Aorta (tissue), 5 donors: Measurements from ENCODE around the gene UBE3A. TPM values are rescaled to one million over a fixed set of nuclear protein-coding genes. Genes with fewer than 3 reads are reported as not detected.

ENCODE experiments used
- ATAC-seq: fragments of 200-7000 bp; cut with Tn5 transposase; one replicate; pipeline ENCODE4 v1.9.1; 2022; ENCODE audit warnings: moderate library complexity; ENCODE audit not compliant: low FRiP score
- DNase-seq, 2 donors: peaks; one replicate each; pipeline ENCODE4 v3.0.0-alpha.2; 2020
- H3K27ac ChIP-seq, 2 donors: one replicate each; pipeline ENCODE4 v1.5.1; 2013; ENCODE audit warnings: low read length in 2 of 2, mild to moderate bottlenecking in 2 of 2, moderate library complexity in 2 of 2, control low read depth in 1 of 2, inconsistent platforms in 1 of 2, low read depth in 1 of 2
- H3K27me3 ChIP-seq, 2 donors: one replicate each; pipeline ENCODE4 v1.6.1; 2013; ENCODE audit warnings: control low read depth in 1 of 2, low read length in 1 of 2, mild to moderate bottlenecking in 1 of 2, moderate library complexity in 1 of 2; ENCODE audit not compliant: insufficient read depth in 2 of 2, control insufficient read depth in 1 of 2
- H3K36me3 ChIP-seq, 2 donors: one replicate each; pipeline ENCODE4 v1.6.1; 2013; ENCODE audit warnings: control low read depth in 1 of 2, low read length in 1 of 2, mild to moderate bottlenecking in 1 of 2; ENCODE audit not compliant: insufficient read depth in 2 of 2, control insufficient read depth in 1 of 2
- H3K4me1 ChIP-seq, 2 donors: one replicate each; pipeline ENCODE4 v1.6.1; 2013; ENCODE audit warnings: low read length in 2 of 2, control low read depth in 1 of 2, mild to moderate bottlenecking in 1 of 2, moderate library complexity in 1 of 2; ENCODE audit not compliant: insufficient read depth in 2 of 2, control insufficient read depth in 1 of 2
- H3K4me3 ChIP-seq, 2 donors: one replicate each; pipeline ENCODE4 v1.5.1; 2013; ENCODE audit warnings: low read length in 2 of 2, control low read depth in 1 of 2, mild to moderate bottlenecking in 1 of 2
- H3K9me3 ChIP-seq: one replicate; pipeline ENCODE4 v1.6.1; 2013; ENCODE audit warnings: mild to moderate bottlenecking, low read length; ENCODE audit not compliant: control insufficient read depth
- whole genome bisulfite sequencing, 2 donors: extraction: QIAGEN DNeasy Blood & Tissue Kit; methylation state at CpG; one replicate each; pipeline ENCODE4 v1.1.7; 2013; 5-methylcytosine and 5-hydroxymethylcytosine counted together
- intact Hi-C, 2 donors: fragments of 100-400 bp; cut with DNase I; formaldehyde crosslinking; loops; one replicate each; pipeline versions ENCODE4 v1.14.2 to v1.15.0; 2022
- polyA plus RNA-seq, 2 donors: library from polyadenylated mRNA; stranded (reverse); fragments of 200-250 nt; gene quantifications; one replicate each; pipeline ENCODE4 v1.2.3, GENCODE V29; 2013
- total RNA-seq, 2 donors: library from RNA; stranded (reverse); fragmentation: NEBNext Ultra II Directional; extraction: Animal tissue kit (Norgen Biotek cat#: 25700); gene quantifications; one replicate each; pipeline ENCODE4 v1.2.1, GENCODE V29; 2021
- donor health status: healthy with polysubstance abuse.
- donor health status: Bipolar disorder and iron deficiency.
- donor health status: DM: no; HTN: no; CAD: no.
- donor health status: DM: no; HTN: no; CAD: no.
- donor health status: DM: yes; HTN: yes; CAD: no.

The UBE3A gene
- total and polyA plus RNA-seq, 4 donors: 14.8 to 93.6 (median 61.0) TPM

DNA sequence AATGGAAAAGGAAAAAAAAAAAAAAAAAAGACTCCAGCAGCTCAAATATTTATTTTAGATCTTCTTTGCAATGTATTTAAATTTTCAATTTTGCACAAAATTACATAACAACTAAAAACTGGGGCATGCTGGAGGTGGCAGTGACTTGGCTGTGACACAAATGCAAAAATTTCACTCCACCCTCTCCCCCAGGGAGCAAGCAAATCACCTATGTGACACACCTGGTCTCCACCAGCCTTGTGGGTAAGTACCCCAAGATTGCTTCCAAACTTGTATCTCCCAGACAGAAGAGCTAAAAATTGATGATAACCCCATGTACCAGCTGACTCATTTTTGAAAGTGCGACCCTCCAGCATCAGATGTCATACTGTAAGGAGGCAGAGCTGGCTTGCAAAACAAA, 32.0 kb downstream of the UBE3A start:
- no peak overlapping the region for H3K27ac ChIP-seq
- no peak overlapping the region for H3K4me3 ChIP-seq
- peaks cover 2 to 8% of the 10 kb centered on the region in 2 donors for H3K36me3 ChIP-seq
- WGBS, 2 donors: 12 to 20% methylated on average over 1 of the region's 1 CpG
- ATAC-seq (no peak), DNase-seq (no peak)
- peaks cover 0 to 2% of the 10 kb centered on the region in 2 donors for H3K4me1 ChIP-seq
- intact Hi-C loops: no loop called here
- H3K9me3 ChIP-seq: peaks cover 5% of the 10 kb centered on the region
- no peaks in the 10 kb centered on the region for H3K27me3 ChIP-seq

DNA sequence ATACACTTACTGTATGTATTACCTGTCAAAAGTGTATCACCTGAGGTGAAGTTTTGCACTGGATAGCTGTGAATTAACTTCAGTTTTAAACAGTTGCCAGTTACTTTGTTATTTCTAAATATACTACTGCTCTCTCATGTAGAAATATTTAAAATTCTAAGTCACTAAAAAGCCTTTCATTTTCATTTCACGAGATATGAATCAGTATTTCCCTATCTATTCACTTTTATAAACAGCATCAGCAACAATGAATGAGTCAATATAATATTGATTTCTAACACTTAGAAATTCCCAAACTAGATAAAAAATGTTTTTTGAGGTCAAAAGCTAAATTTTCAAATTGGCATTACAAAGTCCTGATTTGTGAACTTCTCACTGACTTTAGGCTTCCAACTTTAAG, 32.6 kb downstream of the UBE3A start:
- no peak overlapping the region for H3K4me3 ChIP-seq
- peaks cover 2 to 8% of the 10 kb centered on the region in 2 donors for H3K36me3 ChIP-seq
- intact Hi-C loops: no loop called here
- peaks cover 0 to 2% of the 10 kb centered on the region in 2 donors for H3K4me1 ChIP-seq
- peaks cover 5% of the 10 kb centered on the region for H3K9me3 ChIP-seq
- no peak overlapping the region for H3K27ac ChIP-seq
- 83 to 86% methylated on average over 1 of the region's 1 CpG for WGBS, 2 donors
- DNase-seq (no peak), ATAC-seq (no peak)
- H3K27me3 ChIP-seq: no peaks in the 10 kb centered on the region

DNA sequence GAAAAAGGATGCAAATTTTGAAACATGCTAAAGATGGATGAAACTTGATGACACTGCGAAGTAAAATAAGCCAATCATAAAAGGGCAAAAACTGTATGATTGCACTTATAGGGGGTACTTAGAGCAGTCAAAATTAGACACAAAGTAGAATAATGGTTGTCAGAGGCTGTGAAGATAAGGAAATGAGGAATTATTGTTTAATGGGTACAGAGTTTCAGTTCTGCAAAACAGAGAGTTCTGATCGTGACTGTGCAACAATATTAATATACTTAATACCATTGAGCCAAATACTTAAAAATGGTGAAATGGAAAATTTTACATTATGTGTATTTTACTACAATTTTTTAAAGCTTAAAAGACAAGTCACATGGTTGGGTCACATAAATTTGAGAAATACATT, 35.1 kb downstream of the UBE3A start:
- DNase-seq (no peak), ATAC-seq (no peak)
- Histone ChIP-seq H3K36me3 (peaks cover 2 to 8% of the 10 kb centered on the region in 2 donors), H3K27me3 (no peaks in the 10 kb centered on the region), H3K27ac (no peak overlapping the region), H3K4me3 (no peak overlapping the region), H3K9me3 (peaks cover 5% of the 10 kb centered on the region), H3K4me1 (no peaks in the 10 kb centered on the region)
- 92 to 98% methylated on average over 2 of the region's 2 CpGs for WGBS, 2 donors
- intact Hi-C loops: no loop called here

DNA sequence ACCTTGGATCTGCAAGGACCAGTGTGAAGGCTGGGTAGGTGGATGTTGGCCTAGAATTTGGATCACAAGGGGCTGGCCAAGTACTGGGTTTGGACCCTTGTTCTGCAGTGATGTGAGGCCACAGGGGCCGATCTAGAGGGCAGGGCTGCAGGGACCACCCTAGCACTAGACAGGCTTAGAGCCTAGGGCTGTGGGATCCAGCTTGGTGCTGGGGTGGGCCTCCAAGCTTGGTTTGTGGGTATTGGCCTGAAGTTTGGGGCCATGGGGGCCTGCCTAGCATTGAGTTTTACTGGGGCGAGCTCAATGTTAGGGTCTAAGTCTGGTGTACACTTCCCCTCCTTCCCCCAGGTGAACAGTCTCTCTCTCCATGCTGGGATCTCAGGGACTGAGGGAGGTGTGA, 36.5 kb downstream of the UBE3A start:
- 96 to 98% methylated on average over 2 of the region's 2 CpGs for WGBS, 2 donors
- Histone ChIP-seq H3K9me3 (peaks cover 5% of the 10 kb centered on the region), H3K4me3 (no peak overlapping the region), H3K36me3 (peaks cover 2 to 8% of the 10 kb centered on the region in 2 donors), H3K27ac (no peak overlapping the region), H3K27me3 (no peaks in the 10 kb centered on the region), H3K4me1 (no peaks in the 10 kb centered on the region)
- intact Hi-C loops: no loop called here
- DNase-seq (no peak), ATAC-seq (no peak)

DNA sequence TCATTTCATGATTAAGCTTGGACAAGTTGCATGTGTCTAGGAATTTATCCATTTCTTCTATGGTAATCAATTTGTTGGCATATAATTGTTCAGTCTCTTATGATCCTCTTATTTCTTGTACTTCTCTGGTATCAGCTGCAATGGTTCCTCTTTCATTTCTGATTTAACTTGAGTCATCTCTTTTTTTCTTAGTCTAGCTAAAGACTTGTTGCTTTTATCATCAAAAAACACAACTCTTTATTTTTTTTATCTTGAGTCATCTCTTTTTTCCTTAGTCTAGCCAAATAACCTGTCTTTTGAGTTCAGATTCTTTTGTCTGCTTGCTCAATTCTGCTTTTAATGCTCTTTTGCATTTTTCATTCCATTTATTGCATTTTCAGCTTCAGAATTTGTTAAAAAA, 37.3 kb downstream of the UBE3A start:
- H3K4me1 ChIP-seq: peaks cover 0 to 6% of the 10 kb centered on the region in 2 donors
- H3K27me3 ChIP-seq: no peaks in the 10 kb centered on the region
- peaks cover 2 to 8% of the 10 kb centered on the region in 2 donors for H3K36me3 ChIP-seq
- ATAC-seq: no peak
- intact Hi-C loops: no loop called here
- H3K9me3 ChIP-seq: peaks cover 5% of the 10 kb centered on the region
- H3K4me3 ChIP-seq: no peak overlapping the region
- DNase-seq: no peak
- no peak overlapping the region for H3K27ac ChIP-seq

DNA sequence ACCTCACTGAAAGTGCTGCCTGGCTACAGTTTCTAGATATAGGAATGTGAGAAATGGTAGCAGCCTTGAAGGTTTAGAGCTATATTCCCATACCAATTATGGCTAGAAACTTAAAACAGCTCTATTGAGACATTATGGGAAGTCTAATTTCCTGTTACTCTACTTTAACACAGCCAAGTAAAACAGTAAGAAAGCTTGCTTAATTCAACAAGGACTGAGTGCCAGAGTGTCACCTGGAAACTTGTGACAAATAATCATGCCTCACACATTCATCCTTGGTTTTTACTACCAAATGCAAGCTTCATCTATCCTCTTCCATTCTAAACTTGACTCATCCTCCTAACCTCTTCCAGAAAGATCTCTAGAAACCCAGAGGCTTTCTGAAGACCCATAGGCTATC, 41.7 kb downstream of the UBE3A start:
- no peak overlapping the region for H3K27ac ChIP-seq
- intact Hi-C loops: no loop called here
- DNase-seq (no peak), ATAC-seq (no peak)
- peaks cover 1% of the 10 kb centered on the region for H3K9me3 ChIP-seq
- peaks cover 0 to 8% of the 10 kb centered on the region in 2 donors for H3K4me1 ChIP-seq
- H3K36me3 ChIP-seq: no peaks in the 10 kb centered on the region
- no peak overlapping the region for H3K4me3 ChIP-seq
- H3K27me3 ChIP-seq: no peaks in the 10 kb centered on the region

DNA sequence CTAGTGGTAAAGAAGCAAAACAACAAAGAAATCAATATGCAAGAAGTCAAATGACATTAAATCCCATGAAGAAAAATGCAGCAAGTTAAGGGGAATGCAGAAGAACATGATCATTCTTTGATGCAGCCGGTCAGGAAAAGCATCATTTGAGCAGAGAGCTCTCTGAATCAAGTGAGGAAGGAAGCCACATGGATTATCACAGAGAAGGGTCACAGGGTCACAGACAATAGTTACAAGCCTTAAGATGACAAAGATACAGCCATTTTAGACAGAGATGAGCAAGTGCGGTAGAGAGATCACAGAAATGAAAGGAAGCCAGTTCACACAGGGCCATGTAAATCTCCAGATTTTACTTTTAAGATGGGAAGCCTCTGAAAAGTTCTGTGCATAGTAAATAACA, 43.9 kb downstream of the UBE3A start:
- no peak for ATAC-seq
- no peaks in the 10 kb centered on the region for H3K27me3 ChIP-seq
- H3K36me3 ChIP-seq: peaks cover 0 to 3% of the 10 kb centered on the region in 2 donors
- H3K27ac ChIP-seq: no peak overlapping the region
- H3K4me1 ChIP-seq: peaks cover 0 to 8% of the 10 kb centered on the region in 2 donors
- intact Hi-C loops: no loop called here
- WGBS, 2 donors: 91 to 95% methylated on average over 2 of the region's 2 CpGs
- DNase-seq: no peak
- H3K9me3 ChIP-seq: no peaks in the 10 kb centered on the region
- H3K4me3 ChIP-seq: no peak overlapping the region

DNA sequence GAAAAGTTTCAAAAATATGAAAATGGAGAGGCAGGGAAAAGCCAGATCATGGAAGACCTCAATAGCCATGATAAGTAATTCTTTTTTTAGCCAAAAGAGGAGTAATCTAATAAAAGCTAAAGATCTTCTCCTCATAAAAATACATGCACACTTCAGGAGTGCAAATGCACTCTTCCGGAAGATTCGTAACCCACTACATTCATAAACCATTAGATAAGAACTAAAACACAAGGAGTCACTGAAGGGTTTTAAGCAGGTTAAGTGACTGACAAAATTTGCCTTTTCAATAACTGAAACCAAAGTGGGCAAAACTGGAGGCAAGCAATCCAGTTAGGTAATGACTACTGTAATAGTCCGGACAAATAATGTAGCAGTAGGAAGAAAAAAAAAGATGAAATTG, 46.0 kb downstream of the UBE3A start:
- H3K4me3 ChIP-seq: no peak overlapping the region
- no peak for ATAC-seq
- intact Hi-C loops: no loop called here
- no peaks in the 10 kb centered on the region for H3K9me3 ChIP-seq
- 96 to 97% methylated on average over 3 of the region's 3 CpGs for WGBS, 2 donors
- no peak overlapping the region for H3K27ac ChIP-seq
- H3K36me3 ChIP-seq: peaks cover 0 to 3% of the 10 kb centered on the region in 2 donors
- no peaks in the 10 kb centered on the region for H3K27me3 ChIP-seq
- peaks cover 0 to 8% of the 10 kb centered on the region in 2 donors for H3K4me1 ChIP-seq
- DNase-seq: no peak

DNA sequence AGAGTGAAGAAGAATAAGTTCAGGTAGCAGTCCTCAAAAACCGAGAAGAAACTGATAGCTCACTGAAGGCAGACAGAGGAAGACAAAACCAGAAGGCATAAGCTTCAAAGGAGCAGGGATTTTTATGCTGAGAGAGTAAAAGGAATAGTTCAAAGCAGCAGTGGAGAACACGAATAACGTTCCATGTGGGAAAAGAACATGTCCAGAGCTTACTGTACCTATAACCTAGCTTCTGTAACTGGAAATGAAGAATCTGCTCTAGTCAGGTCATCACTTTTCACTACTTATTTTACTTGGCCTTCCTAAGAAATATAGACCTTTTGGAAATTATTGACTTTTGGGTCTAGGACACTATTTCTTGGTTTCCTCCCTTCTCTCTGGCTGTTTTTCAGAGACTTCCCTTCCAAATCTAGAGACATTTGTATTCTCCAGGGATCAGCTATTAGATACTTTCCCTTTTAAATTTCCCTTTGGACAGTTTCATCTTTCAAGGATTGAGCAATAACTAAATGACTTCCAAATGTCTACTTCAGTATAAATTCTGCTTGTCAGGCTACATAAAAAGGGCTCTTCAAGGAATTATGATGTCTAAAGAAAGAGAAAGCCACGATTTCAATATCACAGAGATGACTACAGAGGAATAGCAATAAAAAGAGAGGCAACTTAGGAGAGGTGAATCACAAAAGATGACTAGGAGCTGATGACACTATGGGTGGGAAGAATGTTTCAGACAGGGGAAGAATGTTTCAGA, 46.7 kb downstream of the UBE3A start:
- 86 to 93% methylated on average over 4 of the region's 4 CpGs for WGBS, 2 donors
- Histone ChIP-seq H3K36me3 (peaks cover 0 to 3% of the 10 kb centered on the region in 2 donors), H3K27ac (no peak overlapping the region), H3K27me3 (no peaks in the 10 kb centered on the region), H3K4me3 (no peak overlapping the region), H3K9me3 (no peaks in the 10 kb centered on the region), H3K4me1 (peaks cover 0 to 6% of the 10 kb centered on the region in 2 donors)
- ATAC-seq (peak; percentile 56), DNase-seq (no peak)
- intact Hi-C loops: no loop called here
